Right atrium auricular region (tissue), 2 donors: ENCODE measurements around the gene APC2. TPM values are rescaled to one million over a fixed set of nuclear protein-coding genes. Genes with fewer than 3 reads are reported as not detected.

Source experiments
- DNase-seq: peaks from one replicate; pipeline ENCODE4 v3.0.0-alpha.2; 2019; ENCODE audit warnings: low spot score
- H3K27ac ChIP-seq, 2 donors: fragments of 200-600 bp; sonication (generic); 1 replicate in 1 of 2; 2 replicates in 1 of 2; pipeline ENCODE4 v1.5.1; 2016 to 2019
- H3K27me3 ChIP-seq, 2 donors: fragments of 200-600 bp; sonication (generic); one replicate each; pipeline versions ENCODE4 v1.5.1 to v1.6.0; 2017 to 2019
- H3K36me3 ChIP-seq: fragments of 200-600 bp; sonication (generic); one replicate; pipeline ENCODE4 v1.5.1; 2016
- H3K4me1 ChIP-seq, 2 donors: fragments of 200-600 bp; sonication (generic); one replicate each; pipeline versions ENCODE4 v1.5.1 to v1.6.0; 2017 to 2019
- H3K4me3 ChIP-seq, 2 donors: fragments of 200-600 bp; sonication (generic); 1 replicate in 1 of 2; 2 replicates in 1 of 2; pipeline ENCODE4 v1.5.1; 2017 to 2019; ENCODE audit warnings: mild to moderate bottlenecking in 1 of 2, moderate library complexity in 1 of 2
- H3K9me3 ChIP-seq, 2 donors: fragments of 200-600 bp; sonication (generic); one replicate each; pipeline ENCODE4 v1.5.1; 2019
- CTCF ChIP-seq, 2 donors: fragments of 200-600 bp; sonication (generic); IDR thresholded peaks; one replicate each; pipeline ENCODE4 v1.5.1; 2019; ENCODE audit warnings: antibody characterized with exemption in 2 of 2
- total RNA-seq, 2 donors: library from RNA; depleted of rRNA; stranded (reverse); fragments of >200 nt; gene quantifications; one replicate each; pipeline ENCODE4 v1.1.0, GENCODE V29; 2016

APC2 gene
- total RNA-seq, 2 donors from 2014 or later: 0.04 to 0.35 TPM

- no peak overlapping the region for H3K27ac ChIP-seq
Observed at GRCh38 chr19:1522061-1522460, 72.1 kb downstream of the APC2 start.

GRCh38 chr19:1522838-1523237, 72.9 kb downstream of the APC2 start:
- no peak overlapping the region for H3K4me3 ChIP-seq
- no peaks in the 10 kb centered on the region for H3K36me3 ChIP-seq
- H3K27me3 ChIP-seq: peaks cover 0 to 2% of the 10 kb centered on the region in 2 donors
- H3K9me3 ChIP-seq: no peaks in the 10 kb centered on the region
- no peak for TF ChIP-seq CTCF (IDR thresholded peaks at IDR 0.05)
- peaks cover 0 to 12% of the 10 kb centered on the region in 2 donors for H3K4me1 ChIP-seq
- no peak for DNase-seq
- no peak overlapping the region for H3K27ac ChIP-seq

More at GRCh38 chr19:1522061-1522460, 72.1 kb downstream of the APC2 start:
- Histone ChIP-seq H3K4me1 (peaks cover 0 to 12% of the 10 kb centered on the region in 2 donors), H3K36me3 (no peaks in the 10 kb centered on the region), H3K4me3 (no peak overlapping the region), H3K27me3 (peaks cover 0 to 2% of the 10 kb centered on the region in 2 donors), H3K9me3 (no peaks in the 10 kb centered on the region)
- TF ChIP-seq CTCF (IDR thresholded peaks at IDR 0.05): no peak
- DNase-seq: no peak

Other genes starting within 250 kb of the APC2 start
- gene STK11, start 244.3 kb upstream of the APC2 start, total RNA-seq: 10 to 100 TPM; 62.0 to 64.7 TPM
- 1 to 10 TPM; 2.4 to 2.6 TPM for gene CBARP, start 212.1 kb upstream of the APC2 start, total RNA-seq
- gene ATP5F1D, start 208.4 kb upstream of the APC2 start, total RNA-seq: 100 to 1,000 TPM; 193 to 269 TPM
- 10 to 100 TPM; 42.1 to 42.2 TPM for gene MIDN, start 201.5 kb upstream of the APC2 start, total RNA-seq
- 100 to 1,000 TPM; 288 to 385 TPM for gene CIRBP, start 180.8 kb upstream of the APC2 start, total RNA-seq
- 10 to 100 TPM; 28.9 to 29.8 TPM for gene FAM174C, start 174.6 kb upstream of the APC2 start, total RNA-seq
- not detected for gene EFNA2, start 164.2 kb upstream of the APC2 start, total RNA-seq
- gene NDUFS7, start 66.2 kb upstream of the APC2 start, total RNA-seq: 100 to 1,000 TPM; 234 to 326 TPM
- 10 to 100 TPM; 45.8 to 92.5 TPM for gene GAMT, start 48.6 kb upstream of the APC2 start, total RNA-seq
- gene DAZAP1, start 42.5 kb upstream of the APC2 start, total RNA-seq: 10 to 100 TPM; 32.6 to 47.5 TPM
- gene RPS15, start 11.7 kb upstream of the APC2 start, total RNA-seq: 1,000 to 10,000 TPM; 1,712 to 2,156 TPM
- 10 to 100 TPM; 19.1 to 22.3 TPM for gene C19orf25, start 29.1 kb downstream of the APC2 start, total RNA-seq
- gene PCSK4, start 40.2 kb downstream of the APC2 start, total RNA-seq: 1 to 10 TPM; 1.0 to 4.4 TPM
- 1 to 10 TPM; 1.3 to 2.3 TPM for gene REEP6, start 41.1 kb downstream of the APC2 start, total RNA-seq
- gene ADAMTSL5, start 62.9 kb downstream of the APC2 start, total RNA-seq: 10 to 100 TPM; 14.5 to 27.2 TPM
- gene PLK5, start 74.0 kb downstream of the APC2 start, total RNA-seq: not detected
- 10 to 100 TPM in 1 of 2 donors, 1 to 10 TPM in 1; 7.5 to 17.0 TPM for gene MEX3D, start 118.2 kb downstream of the APC2 start, total RNA-seq
- 10 to 100 TPM; 64.3 to 86.8 TPM for gene MBD3, start 142.7 kb downstream of the APC2 start, total RNA-seq
- gene UQCR11, start 155.3 kb downstream of the APC2 start, total RNA-seq: 100 to 1,000 TPM; 172 to 191 TPM
- gene TCF3, start 202.5 kb downstream of the APC2 start, total RNA-seq: 10 to 100 TPM; 18.5 to 28.7 TPM